Activated CD4-positive, alpha-beta T cell treated with anti-CD3 and anti-CD28 coated beads, Interleukin-2, amount 50 U/mL, for 24 hours (primary cell): ENCODE data around the gene POLR1D.

ENCODE experiments used
- DNase-seq, 2 donors: peaks; one replicate each; pipeline ENCODE4 v3.0.0-alpha.2; 2020; ENCODE audit warnings: low read depth in 1 of 2, low spot score in 1 of 2

The POLR1D gene, protein sequence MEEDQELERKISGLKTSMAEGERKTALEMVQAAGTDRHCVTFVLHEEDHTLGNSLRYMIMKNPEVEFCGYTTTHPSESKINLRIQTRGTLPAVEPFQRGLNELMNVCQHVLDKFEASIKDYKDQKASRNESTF

GRCh38 chr13:27621366-27622101, at the start of gene POLR1D:
Gene POLR1D (plus strand): TSS chr13:27621892. CDS start chr13:27621984, 92 bp downstream.
- peak; percentile 57 to 74 for DNase-seq

- DNase-seq: no peak
These were observed 49.3 kb upstream of the POLR1D start for GRCh38 chr13:27572234-27572901.

DNA sequence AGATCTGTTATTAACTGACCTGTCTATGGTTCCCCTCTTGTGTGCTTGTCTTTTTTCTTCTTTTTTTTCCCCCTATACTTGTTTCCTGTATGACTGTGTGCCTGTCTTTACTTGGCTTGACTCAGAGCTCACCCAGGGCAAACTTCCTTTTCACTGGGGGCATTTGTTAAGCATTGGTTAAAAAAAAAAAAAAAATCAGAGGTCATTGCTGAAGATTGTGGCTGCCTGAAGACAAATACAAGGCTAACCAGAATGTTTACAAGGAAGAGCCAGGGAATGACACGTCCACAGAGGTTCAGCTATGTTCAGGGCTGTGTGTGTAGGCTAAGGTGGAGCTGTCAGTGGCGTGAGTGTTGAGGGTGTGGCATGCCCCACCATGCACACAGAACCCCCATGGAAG, 48.4 kb upstream of the POLR1D start:
- no peak for DNase-seq

- no peak for DNase-seq
These were observed 47.0 kb upstream of the POLR1D start for GRCh38 chr13:27574661-27575060.

DNA sequence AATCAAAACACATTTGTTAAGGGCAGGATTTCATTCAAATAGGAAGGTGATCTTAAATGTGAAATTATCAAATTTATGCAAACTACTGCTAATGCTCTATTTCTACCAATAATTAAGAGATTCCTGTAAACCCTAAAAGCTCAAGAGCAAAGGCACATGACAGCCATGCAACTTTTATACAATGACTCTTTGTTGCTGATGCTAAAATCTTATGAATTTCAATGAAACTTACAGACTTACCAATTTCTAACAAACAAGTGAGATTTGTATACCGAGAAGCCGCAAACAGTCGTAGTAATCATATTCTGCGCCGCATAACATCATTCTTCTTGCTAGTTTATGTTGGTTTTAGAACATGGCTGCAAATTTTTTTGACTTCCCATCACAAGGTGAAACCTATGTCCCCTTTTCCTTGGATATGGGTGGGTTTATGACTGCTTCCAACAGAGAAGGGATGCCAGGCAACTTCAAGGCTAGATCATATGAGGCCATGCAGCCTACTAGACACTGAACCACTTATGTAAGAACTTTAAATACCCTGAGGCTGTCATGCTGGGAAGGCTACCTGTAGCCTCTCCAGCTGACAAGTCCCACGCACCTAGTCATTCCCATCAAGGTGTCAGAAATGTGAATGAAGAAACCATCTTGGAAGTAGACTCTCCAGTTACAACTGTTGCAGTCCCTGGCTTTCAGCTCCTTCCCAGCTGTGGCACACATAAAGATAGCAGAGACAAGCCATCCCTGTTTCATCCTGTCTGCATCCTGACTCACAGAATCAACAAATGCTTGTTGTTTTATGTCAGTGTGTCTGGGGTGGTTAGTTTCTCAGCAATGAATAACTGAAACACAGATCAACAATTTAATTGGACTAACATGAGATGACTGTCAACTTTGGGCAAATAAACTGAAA, 43.3 kb upstream of the POLR1D start:
- DNase-seq: no peak

GRCh38 chr13:27583645-27584044, 38.0 kb upstream of the POLR1D start:
- DNase-seq: no peak

DNA sequence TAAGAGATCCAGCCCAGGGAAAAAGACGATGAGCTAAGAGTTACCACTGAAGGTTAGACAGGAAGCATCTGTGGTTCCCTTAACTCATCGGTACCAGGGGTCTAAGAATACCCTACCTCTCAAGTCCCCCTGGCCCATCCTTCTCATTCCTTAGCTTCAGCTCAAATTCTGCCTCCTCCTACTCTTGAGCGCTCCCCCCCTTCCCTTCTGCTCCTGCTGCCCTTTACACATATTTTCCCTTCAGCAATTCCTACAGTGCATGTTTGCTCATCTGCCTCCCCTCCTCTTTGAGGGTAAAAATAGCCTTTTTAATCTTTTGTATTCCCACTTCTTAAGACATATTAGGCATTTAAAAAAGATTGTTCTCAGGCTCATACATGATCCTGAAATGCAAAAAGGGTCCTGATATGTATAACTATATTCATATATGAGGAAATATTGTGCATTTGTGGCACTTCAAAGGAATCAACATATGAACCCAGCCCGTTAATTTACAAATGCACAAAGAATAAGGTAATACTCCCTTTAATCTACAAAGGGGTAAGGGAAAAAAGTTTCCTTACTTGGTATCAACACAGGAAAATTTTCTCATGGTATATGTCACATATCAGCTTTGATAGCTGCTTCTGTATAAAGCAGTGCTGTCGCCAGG, 34.5 kb upstream of the POLR1D start:
- no peak for DNase-seq

- no peak for DNase-seq
These were observed 33.3 kb upstream of the POLR1D start for GRCh38 chr13:27588405-27588804.

GRCh38 chr13:27592865-27593264, 28.8 kb upstream of the POLR1D start:
- DNase-seq: no peak

GRCh38 chr13:27593267-27593666, 28.4 kb upstream of the POLR1D start:
- DNase-seq: no peak

DNA sequence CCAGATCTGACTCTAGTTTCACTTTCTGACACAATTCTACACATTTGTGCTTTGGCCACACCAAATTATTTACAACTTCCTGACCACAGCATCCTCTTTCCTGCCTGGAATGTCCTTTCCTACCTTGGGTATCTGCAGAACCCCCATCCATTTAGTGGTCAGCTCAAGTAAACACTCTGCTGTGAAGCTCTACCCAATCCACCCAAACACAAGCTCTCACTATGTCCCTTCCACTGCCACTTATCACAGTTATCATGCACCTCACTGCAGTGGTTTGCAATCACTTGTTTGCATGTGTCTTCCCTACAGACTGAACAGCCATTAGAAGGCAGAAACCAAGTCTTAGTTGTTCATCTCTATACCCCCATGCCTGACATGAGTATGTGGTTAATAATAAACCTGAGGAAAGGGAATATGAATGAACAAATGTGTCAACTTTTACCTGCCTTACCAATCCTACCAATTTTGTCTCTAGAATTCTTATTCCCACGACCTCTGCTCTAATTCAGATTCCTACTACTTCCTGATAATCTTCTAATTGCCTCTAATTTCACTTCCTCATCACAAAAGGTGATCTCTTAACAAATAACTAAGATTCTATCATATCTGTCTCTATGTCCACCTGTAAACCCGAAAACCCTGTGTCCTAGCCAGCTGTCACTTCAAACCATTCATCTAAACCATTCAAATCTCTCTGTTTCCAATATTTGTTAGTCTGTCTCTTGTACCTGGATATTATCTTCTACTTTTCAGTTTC, 26.5 kb upstream of the POLR1D start:
- DNase-seq: no peak

- no peak for DNase-seq
These were observed 22.6 kb upstream of the POLR1D start for GRCh38 chr13:27599096-27599495.

- DNase-seq: no peak
These were observed 21.7 kb upstream of the POLR1D start for GRCh38 chr13:27599845-27600553.

DNA sequence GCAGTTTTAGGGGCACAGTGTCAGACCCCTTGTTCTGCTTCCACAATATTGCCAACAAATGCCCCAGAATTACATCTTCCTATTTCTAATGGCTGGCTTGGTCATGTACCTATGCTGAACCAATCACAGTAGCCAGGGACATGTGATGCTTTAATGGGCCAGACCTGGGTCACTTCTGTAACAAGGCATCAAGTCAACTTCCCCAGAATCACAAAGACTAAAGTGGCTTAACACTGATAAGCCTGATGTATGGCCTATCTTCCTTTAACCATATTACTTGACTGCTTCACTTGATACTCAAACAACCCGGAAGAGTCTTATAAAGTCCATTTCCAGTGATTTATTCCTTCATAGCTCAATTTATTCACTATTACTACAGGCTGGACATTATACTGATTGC, 21.0 kb upstream of the POLR1D start:
- DNase-seq: no peak

GRCh38 chr13:27601208-27601607, 20.5 kb upstream of the POLR1D start:
- no peak for DNase-seq

- no peak for DNase-seq
These were observed 19.9 kb upstream of the POLR1D start for GRCh38 chr13:27601803-27602202.

DNA sequence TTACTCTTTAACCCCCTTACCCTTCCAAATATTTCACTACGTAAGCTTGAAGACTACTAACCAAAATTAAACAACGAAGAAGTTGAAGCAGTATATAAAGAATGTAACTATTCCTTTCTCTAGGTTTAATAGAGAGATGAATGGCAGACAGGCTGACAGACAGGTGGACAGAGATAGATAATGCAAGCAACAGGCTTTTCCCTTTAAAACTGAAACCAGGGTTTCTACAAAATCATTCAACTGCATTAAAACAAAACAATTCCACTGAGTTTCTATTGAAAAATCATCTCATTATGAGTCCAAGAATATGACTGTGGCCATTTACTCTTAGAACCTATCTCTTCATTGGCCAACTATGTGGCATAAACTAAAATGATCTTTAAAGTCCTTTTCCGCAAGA, 16.6 kb upstream of the POLR1D start:
- DNase-seq: no peak

- no peak for DNase-seq
These were observed 16.0 kb upstream of the POLR1D start for GRCh38 chr13:27605610-27606200.

- DNase-seq: no peak
These were observed 14.6 kb upstream of the POLR1D start for GRCh38 chr13:27607125-27607524.
